GM12878 (cell line): ENCODE results near the gene PALLD. TPM values are rescaled to one million over a fixed set of nuclear protein-coding genes. Genes with fewer than 3 reads are reported as not detected.

Source experiments
- ATAC-seq: fragments of 200-7000 bp; cut with Tn5 transposase; 3 replicates; pipeline ENCODE4 v1.9.1; 2020; ENCODE audit warnings: mild to moderate bottlenecking, moderate library complexity
- BruUV-seq: library from RNA; stranded (reverse); fragments of 400-500 nt; replicated peaks from 2 replicates; lab custom pipeline; 2021; lab: Mats Ljungman, UMichigan
- CTCF ChIA-PET: fragments of 300-600 bp; sonication (Branson Sonifier 250); formaldehyde crosslinking; extraction: SDS; loops from one replicate; lab custom pipeline; 2021; ENCODE audit warnings: inconsistent platforms; lab: Yijun Ruan, JAX
- POLR2A ChIA-PET: fragments of 350-600 bp; formaldehyde crosslinking; extraction: SDS; loops from one replicate; lab custom pipeline; 2021; ENCODE audit warnings: inconsistent platforms; lab: Charles Lee
- RAD21 ChIA-PET: fragments of 300-600 bp; sonication (Branson Sonifier 250); formaldehyde crosslinking; loops from one replicate; lab custom pipeline; 2023; ENCODE audit warnings: antibody characterized with exemption; ENCODE audit not compliant: unreplicated experiment; lab: Charles Lee
- SMC1A ChIA-PET: fragments of 300-600 bp; sonication (Branson Sonifier 250); formaldehyde crosslinking; loops from one replicate; lab custom pipeline; 2023; ENCODE audit not compliant: unreplicated experiment, uncharacterized antibody; lab: Charles Lee
- DNase-seq: peaks from one replicate; pipeline ENCODE4 v3.0.0-alpha.2; 2011; ENCODE audit warnings: low read depth, low spot score
- FAIRE-seq: peaks from 3 replicates; lab custom pipeline; 2011; peaks lifted over from hg19 to GRCh38; lab: Jason Lieb, UNC
- H2AFZ ChIP-seq: 2 replicates; pipeline ENCODE4 v1.6.0; 2011; ENCODE audit warnings: low read depth, low read length, control low read depth; ENCODE audit not compliant: control insufficient read depth
- H3K27ac ChIP-seq: 2 replicates; pipeline ENCODE4 v1.5.1; 2011; ENCODE audit warnings: control low read depth; ENCODE audit not compliant: control insufficient read depth, insufficient read depth
- H3K27me3 ChIP-seq, 2 experiments: replicated peaks in 1 of 2; 2 replicates each; pipeline versions ENCODE4 v1.6.0 to v1.6.1; 2011; ENCODE audit warnings: low read length in 1 of 2; ENCODE audit not compliant: control insufficient read depth in 2 of 2, insufficient read depth in 2 of 2
- H3K36me3 ChIP-seq, 2 experiments: 2 replicates each; pipeline ENCODE4 v1.5.1; 2011; ENCODE audit warnings: low read length in 1 of 2; ENCODE audit not compliant: control insufficient read depth in 2 of 2, insufficient read depth in 2 of 2
- H3K4me1 ChIP-seq: 2 replicates; pipeline ENCODE4 v1.6.1; 2011; ENCODE audit warnings: mild to moderate bottlenecking, low read length, moderate library complexity, mixed read lengths; ENCODE audit not compliant: control insufficient read depth, insufficient read depth
- H3K4me2 ChIP-seq: 2 replicates; pipeline ENCODE4 v1.6.0; 2011; ENCODE audit warnings: control low read depth; ENCODE audit not compliant: control insufficient read depth, insufficient read depth
- H3K4me3 ChIP-seq: fragments of 200-600 bp; sonication (generic); 2 replicates; pipeline ENCODE4 v1.5.1; 2016
- H3K79me2 ChIP-seq: 2 replicates; pipeline ENCODE4 v1.6.0; 2011; ENCODE audit warnings: low read length; ENCODE audit not compliant: control insufficient read depth, insufficient read depth
- H3K9ac ChIP-seq: 2 replicates; pipeline ENCODE4 v1.8.0; 2011; ENCODE audit warnings: low read length, control low read depth, mixed read lengths; ENCODE audit not compliant: control insufficient read depth, insufficient read depth
- H3K9me3 ChIP-seq: replicated peaks from 3 replicates; pipeline ENCODE4 v1.5.1; 2011; ENCODE audit warnings: mild to moderate bottlenecking, low read length; ENCODE audit not compliant: control insufficient read depth, insufficient read depth
- H4K20me1 ChIP-seq: 2 replicates; pipeline ENCODE4 v1.6.0; 2011; ENCODE audit not compliant: control insufficient read depth, insufficient read depth
- BRCA1 ChIP-seq: IDR thresholded peaks from 2 replicates; pipeline ENCODE4 v1.6.1; 2011; ENCODE audit warnings: low read depth, low read length, improper control_type of control experiment
- HDGF ChIP-seq: fragments of 450-650 bp; IDR thresholded peaks from 2 replicates; pipeline ENCODE4 v1.6.1; 2016; ENCODE audit warnings: antibody characterized with exemption
- POU2F2 ChIP-seq: IDR thresholded peaks from 3 replicates; pipeline ENCODE4 v1.6.1; 2011; ENCODE audit warnings: low read depth, mild to moderate bottlenecking, low read length, borderline replicate concordance
- RBBP5 ChIP-seq: fragments of 200-600 bp; sonication (generic); conservative IDR thresholded peaks from 2 replicates; pipeline ENCODE4 v1.6.1; 2016
- TCF3 ChIP-seq: IDR thresholded peaks from 2 replicates; pipeline ENCODE4 v1.6.1; 2012; ENCODE audit warnings: low read depth, mild to moderate bottlenecking, low read length, borderline replicate concordance; ENCODE audit not compliant: insufficient read depth
- YBX1 ChIP-seq: fragments of 450-650 bp; IDR thresholded peaks from 2 replicates; pipeline ENCODE4 v1.6.1; 2016; ENCODE audit warnings: antibody characterized with exemption
- YY1 ChIP-seq: IDR thresholded peaks from 2 replicates; pipeline ENCODE4 v1.6.1; 2011; ENCODE audit warnings: low read depth, mild to moderate bottlenecking, low read length
- WGBS: methylation state at CpG from one replicate; pipeline ENCODE4 v1.1.6; 2016; ENCODE audit warnings: low lambda C conversion rate; ENCODE audit not compliant: insufficient replicate concordance, insufficient coverage; ENCODE audit errors: missing lambda C conversion rate; 5-methylcytosine and 5-hydroxymethylcytosine counted together
- in situ Hi-C: fragments of 300-500 bp; cut with MboI; formaldehyde crosslinking; loops from 9 replicates; pipeline ENCODE4 v1.14.3; 2018; ENCODE audit warnings: mixed read lengths
- intact Hi-C: fragments of 100-400 bp; cut with micrococcal nuclease; formaldehyde crosslinking; loops from one replicate; pipeline ENCODE4 v1.14.2; 2022; ENCODE audit not compliant: unreplicated experiment
- polyA plus RNA-seq, 11 experiments: library from polyadenylated mRNA; depleted of rRNA in 4 of 11; unstranded in 6 of 11; stranded (reverse) in 5 of 11; fragments of >200 nt; fragmentation: Nextera tagmentation in 4 of 11; fragmentation: Illumina TruSeq in 1 of 11; extraction: Ambion mirVana in 4 of 11; extraction: Trizol in 1 of 11; gene quantifications; 1 replicate in 1 of 11; 2 replicates in 10 of 11; pipeline versions ENCODE4 v1.2.1 to v1.2.3, GENCODE V29; 2011 to 2016; ENCODE audit warnings: inconsistent platforms in 2 of 11, missing spikeins in 2 of 11, low read depth in 1 of 11
- total RNA-seq, 4 experiments: library from RNA; depleted of rRNA in 3 of 4; stranded (reverse); fragments of >200 nt in 3 of 4; fragmentation: Illumina TruSeq in 1 of 4; extraction: Trizol in 1 of 4; gene quantifications; 2 replicates each; pipeline versions ENCODE4 v1.2.1 to v1.2.3, GENCODE V29; 2013 to 2021
- TF ChIP-seq, protein P1 (sequence below): fragments of 450-650 bp; IDR thresholded peaks from 2 replicates; pipeline ENCODE4 v1.6.1; 2017; ENCODE audit warnings: mild to moderate bottlenecking, low read depth, inconsistent platforms; ENCODE audit not compliant: poor library complexity, severe bottlenecking
- TF ChIP-seq, protein P2 (sequence below): IDR thresholded peaks from 2 replicates; pipeline ENCODE4 v1.6.1; 2011; ENCODE audit warnings: borderline replicate concordance, low read depth, mild to moderate bottlenecking, moderate library complexity, low read length; ENCODE audit not compliant: insufficient read depth, poor library complexity, severe bottlenecking

Gene PALLD
- total and polyA plus RNA-seq, 10 of the 15 experiments (the other 5 are each of a cell fraction or from before 2014, with no cell fraction given), result 1.0 to 7.7 (median 1.7) TPM

DNA sequence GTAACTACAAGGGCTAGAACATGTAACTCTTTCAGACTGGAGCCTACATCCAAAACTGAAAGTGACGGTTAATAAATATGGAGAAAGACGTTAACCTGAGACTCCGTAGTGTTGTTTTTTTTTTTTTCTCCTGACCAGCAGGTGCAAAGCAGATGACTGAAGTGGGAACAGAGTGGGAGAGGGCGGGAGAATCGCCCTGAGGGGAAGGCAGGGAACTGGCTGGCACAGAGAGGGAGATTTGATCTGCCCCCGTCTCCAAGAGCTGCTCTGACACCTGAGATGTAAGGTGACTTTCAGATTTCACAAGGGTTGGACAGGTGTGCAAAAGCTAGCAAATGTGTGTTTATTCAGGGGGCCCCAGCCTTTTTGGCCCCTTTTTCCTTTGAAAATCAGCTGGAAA is 180.2 kb downstream of the PALLD start:
- no peak overlapping the region for H3K4me2 ChIP-seq
- CTCF ChIA-PET, result no interaction called here
- no TSS peak for BruUV-seq
- no peaks in the 10 kb centered on the region for H3K36me3 ChIP-seq
- intact Hi-C loops (no loop called here), in situ Hi-C loops (no loop called here)
- 71% methylated on average over 4 of the region's 6 CpGs for WGBS
- no peak overlapping the region for H3K27ac ChIP-seq
- RAD21 ChIA-PET, result no interaction called here
- H3K4me3 ChIP-seq, result no peak overlapping the region
- no peaks in the 10 kb centered on the region for H3K79me2 ChIP-seq
- H2AFZ ChIP-seq, result no peak overlapping the region
- no peak for DNase-seq
- no peaks in the 10 kb centered on the region; a peak in 1 of 4 replicates for H3K27me3 ChIP-seq
- TF ChIP-seq YBX1, result no peak
- no peak for TF ChIP-seq HDGF
- TF ChIP-seq BRCA1, result no peak
- TF ChIP-seq, protein P1, sequence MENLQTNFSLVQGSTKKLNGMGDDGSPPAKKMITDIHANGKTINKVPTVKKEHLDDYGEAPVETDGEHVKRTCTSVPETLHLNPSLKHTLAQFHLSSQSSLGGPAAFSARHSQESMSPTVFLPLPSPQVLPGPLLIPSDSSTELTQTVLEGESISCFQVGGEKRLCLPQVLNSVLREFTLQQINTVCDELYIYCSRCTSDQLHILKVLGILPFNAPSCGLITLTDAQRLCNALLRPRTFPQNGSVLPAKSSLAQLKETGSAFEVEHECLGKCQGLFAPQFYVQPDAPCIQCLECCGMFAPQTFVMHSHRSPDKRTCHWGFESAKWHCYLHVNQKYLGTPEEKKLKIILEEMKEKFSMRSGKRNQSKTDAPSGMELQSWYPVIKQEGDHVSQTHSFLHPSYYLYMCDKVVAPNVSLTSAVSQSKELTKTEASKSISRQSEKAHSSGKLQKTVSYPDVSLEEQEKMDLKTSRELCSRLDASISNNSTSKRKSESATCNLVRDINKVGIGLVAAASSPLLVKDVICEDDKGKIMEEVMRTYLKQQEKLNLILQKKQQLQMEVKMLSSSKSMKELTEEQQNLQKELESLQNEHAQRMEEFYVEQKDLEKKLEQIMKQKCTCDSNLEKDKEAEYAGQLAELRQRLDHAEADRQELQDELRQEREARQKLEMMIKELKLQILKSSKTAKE, result no peak
- no peak for TF ChIP-seq TCF3
- POLR2A ChIA-PET, result no interaction called here
- H3K9me3 ChIP-seq, result no peaks in the 10 kb centered on the region
- no peaks in the 10 kb centered on the region for H3K4me1 ChIP-seq
- SMC1A ChIA-PET, result interaction anchor here (0.6 to 1.1 kb wide), 2 partner anchors 44 to 246 kb away, joined by 3 to 4 read pairs; no protein-coding TSS in a partner anchor
- H3K9ac ChIP-seq, result no peak overlapping the region
- ATAC-seq, result no peak
- no peak for FAIRE-seq
- no peaks in the 10 kb centered on the region for H4K20me1 ChIP-seq

DNA sequence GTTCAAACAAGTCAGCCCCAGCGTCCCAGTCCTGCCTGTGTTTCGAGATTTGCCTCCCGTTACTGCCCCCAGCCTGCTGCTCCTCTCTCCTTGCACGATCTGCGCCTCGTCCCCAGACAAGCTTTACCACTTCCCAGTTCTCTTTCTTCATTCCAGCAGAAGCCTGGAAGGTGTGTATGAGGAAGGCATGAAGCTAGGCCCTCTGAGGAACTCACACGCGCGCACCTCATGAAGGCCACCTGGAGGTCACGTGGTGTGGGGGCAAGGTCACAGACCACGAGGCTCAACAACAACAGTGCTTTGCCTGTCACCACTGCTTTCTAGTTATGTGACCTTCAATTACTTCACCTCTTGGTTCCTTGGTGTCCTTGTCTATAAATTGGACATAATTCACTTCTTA is 181.0 kb downstream of the PALLD start:
- ATAC-seq (no peak), FAIRE-seq (no peak), DNase-seq (no peak)
- no peaks in the 10 kb centered on the region for H4K20me1 ChIP-seq
- H3K79me2 ChIP-seq, result no peaks in the 10 kb centered on the region
- ChIA-PET CTCF (no interaction called here), POLR2A (no interaction called here), RAD21 (no interaction called here), SMC1A (no interaction called here)
- H3K9ac ChIP-seq, result no peak overlapping the region
- in situ Hi-C loops (no loop called here), intact Hi-C loops (no loop called here)
- no peak overlapping the region for H3K27ac ChIP-seq
- H3K4me3 ChIP-seq, result no peak overlapping the region
- H3K4me1 ChIP-seq, result no peaks in the 10 kb centered on the region
- H3K4me2 ChIP-seq, result no peak overlapping the region
- H3K9me3 ChIP-seq, result no peaks in the 10 kb centered on the region
- BruUV-seq, result no TSS peak
- no peaks in the 10 kb centered on the region; a peak in 1 of 4 replicates for H3K27me3 ChIP-seq
- 67% methylated on average over 11 of the region's 11 CpGs for WGBS
- H2AFZ ChIP-seq, result no peak overlapping the region
- H3K36me3 ChIP-seq, result no peaks in the 10 kb centered on the region
- no peak for TF ChIP-seq YY1
- TF ChIP-seq, protein P1, result no peak
- TF ChIP-seq, protein P2, sequence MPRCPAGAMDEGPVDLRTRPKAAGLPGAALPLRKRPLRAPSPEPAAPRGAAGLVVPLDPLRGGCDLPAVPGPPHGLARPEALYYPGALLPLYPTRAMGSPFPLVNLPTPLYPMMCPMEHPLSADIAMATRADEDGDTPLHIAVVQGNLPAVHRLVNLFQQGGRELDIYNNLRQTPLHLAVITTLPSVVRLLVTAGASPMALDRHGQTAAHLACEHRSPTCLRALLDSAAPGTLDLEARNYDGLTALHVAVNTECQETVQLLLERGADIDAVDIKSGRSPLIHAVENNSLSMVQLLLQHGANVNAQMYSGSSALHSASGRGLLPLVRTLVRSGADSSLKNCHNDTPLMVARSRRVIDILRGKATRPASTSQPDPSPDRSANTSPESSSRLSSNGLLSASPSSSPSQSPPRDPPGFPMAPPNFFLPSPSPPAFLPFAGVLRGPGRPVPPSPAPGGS, result no peak
- TF ChIP-seq RBBP5, result no peak
- TF ChIP-seq POU2F2, result no peak
